IPS-15b (cell line): ENCODE data around the gene SMAD3.

ENCODE experiments used
- H3K27me3 ChIP-seq: one replicate; pipeline ENCODE4 v1.6.1; 2013; ENCODE audit warnings: low read length; ENCODE audit not compliant: control insufficient read depth, insufficient read depth
- H3K36me3 ChIP-seq: one replicate; pipeline ENCODE4 v1.6.1; 2013; ENCODE audit warnings: low read length; ENCODE audit not compliant: control insufficient read depth, insufficient read depth
- H3K4me1 ChIP-seq: one replicate; pipeline ENCODE4 v1.6.1; 2013; ENCODE audit warnings: mild to moderate bottlenecking, low read length; ENCODE audit not compliant: control insufficient read depth, insufficient read depth
- H3K4me3 ChIP-seq: one replicate; pipeline ENCODE4 v1.5.1; 2013; ENCODE audit warnings: low read depth, low read length
- H3K9ac ChIP-seq: one replicate; pipeline ENCODE4 v1.6.1; 2013; ENCODE audit warnings: low read depth, mild to moderate bottlenecking, low read length
- H3K9me3 ChIP-seq: one replicate; pipeline ENCODE4 v1.6.1; 2013; ENCODE audit warnings: mild to moderate bottlenecking, low read length; ENCODE audit not compliant: control insufficient read depth, insufficient read depth

SMAD3 gene

DNA sequence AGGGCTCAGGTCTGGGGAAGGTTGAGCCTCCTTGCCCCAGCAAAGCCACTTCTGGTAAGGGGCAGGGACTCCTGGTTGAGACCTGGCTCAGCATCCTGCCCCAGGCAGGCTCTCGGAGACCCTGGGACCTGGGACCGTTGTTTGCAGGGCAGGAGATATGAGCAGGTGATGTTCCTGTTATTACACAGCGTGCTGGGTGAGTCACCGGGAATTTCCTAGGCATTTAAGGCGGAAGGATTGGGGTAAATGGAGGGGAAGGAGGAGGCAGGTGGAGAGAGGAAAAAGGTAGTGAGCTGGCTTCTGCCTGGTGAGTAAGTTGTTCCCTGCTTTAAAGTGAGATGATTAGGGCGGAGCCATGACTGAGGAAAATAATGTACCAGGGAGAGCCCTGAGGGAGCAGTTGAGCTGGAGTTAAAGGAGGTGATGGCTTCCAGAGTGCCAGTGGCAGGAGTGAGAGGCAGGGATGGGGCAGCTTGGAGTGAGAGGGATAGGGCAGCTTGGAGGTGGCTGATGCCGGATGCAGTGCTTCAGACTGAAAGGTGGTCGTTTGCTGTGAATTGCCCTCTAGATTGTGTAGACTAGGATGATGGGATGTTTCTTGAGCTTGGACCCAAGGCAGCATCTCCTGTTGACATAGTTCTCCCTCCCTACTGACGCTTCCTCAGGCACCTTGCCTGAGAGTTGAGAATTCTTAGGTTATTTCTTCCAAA lies 109.6 kb downstream of the SMAD3 start:
- Histone ChIP-seq H3K27me3 (no peaks in the 10 kb centered on the region), H3K9ac (peak overlapping the region; percentile 65), H3K36me3 (peaks cover 19% of the 10 kb centered on the region), H3K9me3 (no peaks in the 10 kb centered on the region), H3K4me3 (no peak overlapping the region), H3K4me1 (peaks cover 12% of the 10 kb centered on the region)

DNA sequence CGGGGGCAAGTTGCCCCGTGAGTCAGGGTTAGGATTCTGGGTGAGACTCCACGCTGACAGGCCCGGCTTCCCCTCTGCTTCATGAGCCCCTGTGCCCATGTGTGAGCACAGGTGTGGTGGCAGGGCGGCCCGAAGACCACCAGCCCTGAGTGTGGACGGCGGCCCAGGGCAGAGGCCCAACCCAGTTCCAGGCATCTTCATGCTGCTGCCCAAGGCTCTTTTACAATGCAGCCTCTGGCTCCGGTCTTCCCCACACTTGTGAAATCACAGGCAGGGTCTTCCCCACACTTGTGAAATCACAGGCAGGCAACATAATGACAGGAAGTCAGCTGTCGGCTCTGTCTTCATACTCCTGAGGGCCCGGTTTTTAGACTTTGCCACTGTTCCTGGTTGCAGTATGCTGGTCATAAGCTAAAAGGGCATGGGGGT lies 110.3 kb downstream of the SMAD3 start:
- Histone ChIP-seq H3K36me3 (peaks cover 14% of the 10 kb centered on the region), H3K4me1 (peaks cover 12% of the 10 kb centered on the region), H3K27me3 (no peaks in the 10 kb centered on the region), H3K4me3 (no peak overlapping the region), H3K9me3 (no peaks in the 10 kb centered on the region), H3K9ac (peak overlapping the region; percentile 12)

DNA sequence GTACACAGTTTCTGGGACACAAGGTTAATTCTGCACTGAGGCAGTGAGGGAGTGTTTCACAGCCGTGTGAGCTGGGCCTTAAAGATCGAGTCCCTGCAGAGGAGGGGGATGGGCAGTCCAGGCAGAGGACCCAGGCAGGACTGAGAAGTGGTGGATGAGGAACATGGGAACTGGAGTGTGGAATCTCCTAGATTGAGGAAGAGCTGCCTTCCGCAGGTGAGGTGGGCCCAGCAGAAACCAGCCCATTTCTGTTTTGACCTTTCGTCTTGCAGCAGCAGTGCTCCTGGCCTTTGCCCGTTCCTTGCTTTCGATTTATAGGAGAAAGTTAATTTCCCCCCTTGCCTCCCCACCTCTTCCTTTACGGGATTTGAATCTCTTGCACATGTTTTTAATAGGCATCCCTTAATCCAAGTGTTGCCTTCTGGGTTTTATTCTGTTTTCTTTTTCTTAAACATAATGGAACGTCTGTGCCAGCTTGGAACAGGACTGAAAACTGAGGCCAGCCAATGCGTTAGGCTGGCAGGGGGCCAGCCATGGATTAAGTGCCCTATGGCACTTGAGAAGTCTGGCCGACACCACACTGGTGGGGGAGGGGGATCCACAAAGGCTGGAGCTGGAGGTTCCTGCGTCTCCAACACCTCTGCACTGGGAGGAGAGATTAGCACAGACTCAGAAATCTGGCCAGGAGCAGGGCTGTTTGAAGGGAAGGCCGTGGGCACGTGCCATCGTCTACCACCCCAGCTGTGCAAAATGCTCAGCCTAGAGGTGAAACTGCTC lies 111.0 kb downstream of the SMAD3 start:
- H3K4me1 ChIP-seq: peaks cover 12% of the 10 kb centered on the region
- H3K36me3 ChIP-seq: peaks cover 9% of the 10 kb centered on the region

DNA sequence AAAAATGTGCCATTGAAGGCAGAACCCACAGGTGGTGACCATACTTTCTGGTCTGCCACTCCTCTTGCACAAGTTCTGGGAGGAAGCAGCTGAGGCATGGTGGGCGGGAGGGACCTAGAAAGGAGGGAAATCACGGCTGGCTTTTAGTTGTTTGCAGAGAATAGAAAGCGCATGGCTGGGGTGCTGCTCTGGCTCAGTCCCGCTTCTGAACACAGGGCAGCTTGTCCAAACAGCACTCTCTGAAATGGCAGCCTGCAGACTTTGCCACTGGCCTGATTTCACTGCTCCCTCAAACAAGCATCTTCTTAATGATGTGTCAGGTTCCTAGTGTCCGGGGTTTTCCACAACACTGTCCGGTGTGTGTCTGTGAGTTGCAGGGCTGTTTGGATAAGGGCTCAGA lies 112.3 kb downstream of the SMAD3 start:
- Histone ChIP-seq H3K4me3 (no peak overlapping the region), H3K36me3 (peaks cover 9% of the 10 kb centered on the region), H3K27me3 (no peaks in the 10 kb centered on the region), H3K4me1 (peaks cover 12% of the 10 kb centered on the region), H3K9me3 (no peaks in the 10 kb centered on the region), H3K9ac (no peak overlapping the region)

More for the DNA sequence above, 111.0 kb downstream of the SMAD3 start:
- H3K4me3 ChIP-seq: no peak overlapping the region
- no peaks in the 10 kb centered on the region for H3K27me3 ChIP-seq
- H3K9ac ChIP-seq: peak overlapping the region; percentile 12
- no peaks in the 10 kb centered on the region for H3K9me3 ChIP-seq

DNA sequence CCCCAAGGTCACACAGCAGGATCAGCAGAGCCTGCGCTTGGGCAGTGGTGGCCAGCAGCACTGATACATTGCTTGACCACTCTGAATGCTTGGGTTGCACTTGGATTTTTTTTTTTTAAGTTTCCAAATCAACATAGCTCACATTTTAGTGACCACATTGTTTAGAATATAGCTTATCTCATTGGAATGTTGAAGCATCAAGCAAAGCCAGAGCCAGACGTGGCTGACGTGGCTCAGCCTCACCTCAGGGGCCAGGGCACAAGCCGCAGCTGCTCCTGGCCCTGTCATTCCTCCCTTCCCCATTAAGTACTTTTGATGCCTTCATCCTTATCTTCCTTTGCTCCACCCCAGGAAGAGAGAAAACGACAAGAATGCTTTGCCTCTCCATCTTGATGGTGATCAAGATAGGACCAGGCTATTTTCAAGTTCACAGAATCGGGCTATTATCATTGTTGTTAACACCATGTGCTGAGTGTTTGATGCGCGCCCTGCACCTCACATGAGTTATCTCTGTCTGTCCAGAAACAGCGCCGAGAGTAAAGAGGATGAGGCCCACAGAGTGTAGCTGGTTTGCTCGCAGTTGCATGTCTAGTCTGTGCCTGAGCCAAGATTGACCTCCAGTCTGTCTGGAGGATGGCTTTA lies 113.3 kb downstream of the SMAD3 start:
- H3K9ac ChIP-seq: no peak overlapping the region
- H3K9me3 ChIP-seq: no peaks in the 10 kb centered on the region
- H3K4me1 ChIP-seq: peaks cover 12% of the 10 kb centered on the region
- no peak overlapping the region for H3K4me3 ChIP-seq
- peaks cover 14% of the 10 kb centered on the region for H3K36me3 ChIP-seq
- no peaks in the 10 kb centered on the region for H3K27me3 ChIP-seq

DNA sequence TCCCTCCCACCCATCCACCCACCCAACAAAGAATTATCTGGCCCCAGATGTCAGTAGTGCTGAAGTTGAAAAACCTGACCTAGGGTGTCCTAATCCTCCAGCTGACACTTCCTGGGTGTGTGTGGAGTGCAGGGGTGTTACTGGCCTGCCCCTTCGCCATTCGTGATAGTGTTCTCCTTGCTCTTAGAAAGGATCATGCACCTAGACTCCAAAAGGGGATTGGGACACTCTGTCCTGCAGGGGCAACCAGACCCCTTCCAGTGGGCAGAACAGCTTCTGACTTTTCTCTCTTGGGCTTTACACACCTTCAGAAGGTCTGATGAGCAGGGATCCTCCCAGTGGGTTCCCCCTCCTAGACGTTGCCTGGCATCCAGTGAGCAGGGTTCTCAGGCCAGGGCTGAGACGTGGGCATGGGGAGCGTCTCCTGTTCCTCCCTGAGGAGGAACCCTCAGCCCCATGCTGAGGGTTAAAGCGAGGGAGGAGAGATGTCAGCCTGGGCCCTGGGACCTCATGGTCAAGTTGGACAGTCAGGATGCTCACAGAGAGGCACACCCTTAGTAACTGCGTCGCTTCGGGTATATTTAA lies 114.1 kb downstream of the SMAD3 start:
- Histone ChIP-seq H3K27me3 (no peaks in the 10 kb centered on the region), H3K9ac (no peak overlapping the region), H3K9me3 (no peaks in the 10 kb centered on the region), H3K36me3 (peaks cover 11% of the 10 kb centered on the region), H3K4me1 (peaks cover 12% of the 10 kb centered on the region), H3K4me3 (no peak overlapping the region)

DNA sequence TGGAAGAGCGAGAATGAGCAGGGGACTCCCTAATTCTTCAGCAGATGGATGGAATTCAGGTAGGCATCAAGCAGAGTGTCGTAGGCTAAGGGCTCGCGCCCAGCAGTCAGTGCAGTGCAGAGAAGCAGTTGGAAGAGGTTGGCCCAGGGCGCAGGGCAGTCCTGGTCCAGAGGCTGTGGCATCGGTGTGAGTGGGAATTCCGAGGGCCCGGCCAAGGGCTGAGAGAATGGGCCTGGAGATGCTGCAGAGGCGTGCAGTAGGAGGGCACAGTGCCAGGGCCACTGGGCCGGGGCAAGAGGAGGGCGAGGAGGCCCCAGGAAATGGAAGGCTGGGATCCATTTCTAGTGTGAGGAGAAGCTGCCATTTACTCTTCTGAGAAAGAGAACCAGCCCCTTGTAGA lies 114.6 kb downstream of the SMAD3 start:
- no peaks in the 10 kb centered on the region for H3K27me3 ChIP-seq
- H3K4me3 ChIP-seq: no peak overlapping the region
- no peak overlapping the region for H3K9ac ChIP-seq
- peaks cover 12% of the 10 kb centered on the region for H3K4me1 ChIP-seq
- H3K9me3 ChIP-seq: no peaks in the 10 kb centered on the region
- H3K36me3 ChIP-seq: peaks cover 11% of the 10 kb centered on the region

DNA sequence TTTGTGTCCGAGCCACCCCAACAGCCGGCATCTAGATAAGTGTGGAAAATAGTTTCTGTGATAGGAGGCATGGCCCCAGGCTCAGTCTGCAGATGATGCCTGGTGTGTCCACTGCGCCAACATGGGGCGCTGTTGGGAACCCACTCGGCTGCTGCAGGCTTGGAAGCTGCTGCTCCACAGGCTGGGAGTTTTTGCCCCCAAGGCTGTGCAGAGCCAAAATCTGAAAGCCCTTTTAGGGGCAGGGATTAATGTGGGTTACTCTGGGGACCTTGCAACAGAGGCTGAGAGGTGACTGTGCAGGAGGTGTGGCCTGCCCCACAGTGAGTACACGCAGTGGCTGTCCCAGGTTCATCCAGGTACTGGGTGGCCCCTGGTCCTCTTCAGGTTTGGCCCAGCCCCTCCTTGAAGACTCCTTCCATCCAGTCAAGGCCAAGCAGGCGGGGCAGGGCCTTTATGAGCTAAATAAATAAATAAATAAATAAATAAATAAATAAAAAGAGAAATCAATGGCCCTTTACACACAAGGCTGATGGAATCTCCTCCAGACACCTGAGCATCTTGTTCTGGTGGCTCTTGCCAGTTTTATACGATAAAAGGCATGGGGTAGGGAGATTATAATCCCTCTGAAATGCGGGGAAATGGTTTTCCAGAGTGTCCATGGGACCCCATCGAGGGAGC lies 115.3 kb downstream of the SMAD3 start:
- H3K27me3 ChIP-seq: no peaks in the 10 kb centered on the region
- no peak overlapping the region for H3K9ac ChIP-seq
- H3K4me1 ChIP-seq: peaks cover 12% of the 10 kb centered on the region
- peaks cover 15% of the 10 kb centered on the region for H3K36me3 ChIP-seq
- no peaks in the 10 kb centered on the region for H3K9me3 ChIP-seq
- no peak overlapping the region for H3K4me3 ChIP-seq

DNA sequence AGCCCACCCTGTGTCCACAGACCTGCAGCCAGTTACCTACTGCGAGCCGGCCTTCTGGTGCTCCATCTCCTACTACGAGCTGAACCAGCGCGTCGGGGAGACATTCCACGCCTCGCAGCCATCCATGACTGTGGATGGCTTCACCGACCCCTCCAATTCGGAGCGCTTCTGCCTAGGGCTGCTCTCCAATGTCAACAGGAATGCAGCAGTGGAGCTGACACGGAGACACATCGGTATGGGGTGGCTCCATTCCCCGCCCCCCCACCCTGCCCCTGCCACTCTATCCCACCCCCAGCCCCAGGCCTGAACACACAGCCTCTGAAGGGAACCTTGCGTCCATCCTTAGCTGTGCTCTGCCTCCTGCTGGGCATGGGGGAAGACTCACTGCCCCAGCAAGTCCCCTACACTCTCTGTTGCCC lies 115.8 kb downstream of the SMAD3 start:
- Histone ChIP-seq H3K27me3 (no peaks in the 10 kb centered on the region), H3K9me3 (no peaks in the 10 kb centered on the region), H3K9ac (no peak overlapping the region), H3K4me1 (peaks cover 7% of the 10 kb centered on the region), H3K36me3 (peaks cover 13% of the 10 kb centered on the region), H3K4me3 (no peak overlapping the region)

DNA sequence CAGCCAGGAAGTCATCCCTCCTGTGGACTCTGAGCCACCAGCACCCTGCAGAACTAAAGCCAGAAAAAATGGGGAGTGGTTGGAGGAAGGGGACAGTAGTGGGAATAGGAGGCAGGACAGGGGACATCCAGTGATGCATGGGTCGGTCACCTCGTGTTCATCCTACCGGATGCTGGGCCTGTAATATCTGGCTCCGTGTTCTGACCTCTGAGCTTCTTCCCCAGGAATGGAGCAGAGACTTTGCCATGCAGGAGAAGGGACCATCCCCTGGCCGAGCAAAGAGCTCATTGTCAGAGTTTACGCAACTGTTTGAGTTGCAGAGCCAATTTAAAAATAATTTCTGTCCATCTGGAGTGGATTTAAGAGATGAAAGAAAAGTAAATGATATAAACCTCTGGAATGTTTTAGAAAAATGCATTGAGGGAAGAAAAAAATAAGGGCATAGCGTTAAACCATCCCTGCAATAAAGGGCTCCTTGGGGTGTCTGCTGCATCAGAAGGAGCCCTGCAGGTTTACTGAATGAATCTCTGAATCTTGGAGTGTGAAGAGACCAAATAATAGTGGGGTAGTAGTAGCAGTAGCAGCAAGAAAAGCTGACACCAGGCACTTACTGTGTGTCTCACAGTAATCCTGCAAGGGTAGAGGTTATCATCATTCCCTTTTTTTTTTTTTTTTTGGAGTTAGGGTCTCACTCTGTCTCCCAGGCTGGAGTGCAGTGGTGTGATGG lies 118.2 kb downstream of the SMAD3 start:
- H3K9ac ChIP-seq: no peak overlapping the region
- H3K36me3 ChIP-seq: peaks cover 28% of the 10 kb centered on the region
- no peaks in the 10 kb centered on the region for H3K4me1 ChIP-seq
- H3K27me3 ChIP-seq: no peaks in the 10 kb centered on the region
- H3K4me3 ChIP-seq: no peak overlapping the region
- no peaks in the 10 kb centered on the region for H3K9me3 ChIP-seq
